OCI-LY1 (cell line): ENCODE results near the gene ARHGEF11.

Experiments
- H2AFZ ChIP-seq: fragments of 200-600 bp; sonication (generic), shearing (Covaris generic); 2 replicates; pipeline ENCODE4 v1.6.0; 2014; ENCODE audit warnings: antibody characterized with exemption, mild to moderate bottlenecking, low read length
- H3F3A ChIP-seq: fragments of 200-600 bp; sonication (generic), shearing (Covaris generic); 2 replicates; pipeline ENCODE4 v1.6.0; 2014; ENCODE audit warnings: mild to moderate bottlenecking, antibody characterized with exemption, low read length, moderate library complexity; ENCODE audit not compliant: insufficient read depth
- H3K27ac ChIP-seq: fragments of 200-600 bp; sonication (generic); 2 replicates; pipeline ENCODE4 v1.5.1; 2014; ENCODE audit warnings: low read length, mixed run types, mild to moderate bottlenecking, low read depth; ENCODE audit not compliant: poor library complexity, severe bottlenecking
- H3K27me3 ChIP-seq: fragments of 200-600 bp; sonication (generic); 2 replicates; pipeline ENCODE4 v1.6.0; 2014; ENCODE audit warnings: antibody characterized with exemption, mild to moderate bottlenecking, low read length, moderate library complexity; ENCODE audit not compliant: insufficient read depth
- H3K36me3 ChIP-seq: fragments of 200-600 bp; sonication (generic); 2 replicates; pipeline ENCODE4 v1.6.1; 2014; ENCODE audit warnings: mild to moderate bottlenecking, antibody characterized with exemption, low read length, moderate library complexity, mixed read lengths; ENCODE audit not compliant: insufficient read depth
- H3K4me1 ChIP-seq: fragments of 200-600 bp; sonication (generic); 2 replicates; pipeline ENCODE4 v1.5.1; 2014; ENCODE audit warnings: mild to moderate bottlenecking, low read length, moderate library complexity; ENCODE audit not compliant: insufficient read depth, severe bottlenecking
- H3K4me2 ChIP-seq: fragments of 200-600 bp; sonication (generic), shearing (Covaris generic); 2 replicates; pipeline ENCODE4 v1.6.1; 2014; ENCODE audit warnings: low read length
- H3K4me3 ChIP-seq: fragments of 200-600 bp; sonication (generic); 2 replicates; pipeline ENCODE4 v1.5.1; 2014; ENCODE audit warnings: low read length, low read depth, mild to moderate bottlenecking, mixed read lengths; ENCODE audit not compliant: poor library complexity, severe bottlenecking
- H3K79me2 ChIP-seq: fragments of 200-600 bp; shearing (Covaris generic); 2 replicates; pipeline ENCODE4 v1.6.1; 2016; ENCODE audit warnings: mixed run types, low read length, mixed read lengths; ENCODE audit not compliant: insufficient read depth
- H3K9ac ChIP-seq: fragments of 200-600 bp; sonication (generic), shearing (Covaris generic); 2 replicates; pipeline ENCODE4 v1.6.1; 2014; ENCODE audit warnings: mild to moderate bottlenecking, low read length, mixed read lengths
- H3K9me2 ChIP-seq: fragments of 200-600 bp; sonication (generic), shearing (Covaris generic); 2 replicates; pipeline ENCODE4 v1.6.1; 2014; ENCODE audit warnings: low read depth, mild to moderate bottlenecking, low read length, mixed read lengths
- H3K9me3 ChIP-seq: fragments of 200-600 bp; shearing (Covaris generic); 2 replicates; pipeline ENCODE4 v1.6.1; 2014; ENCODE audit warnings: low read length, mixed read lengths
- H4K20me1 ChIP-seq: fragments of 200-600 bp; sonication (generic), shearing (Covaris generic); 2 replicates; pipeline ENCODE4 v1.6.0; 2016; ENCODE audit warnings: mild to moderate bottlenecking, low read length; ENCODE audit not compliant: insufficient read depth
- CTCF ChIP-seq: fragments of 200-600 bp; sonication (generic), shearing (Covaris generic); IDR thresholded peaks from 2 replicates; pipeline ENCODE4 v1.5.1; 2017; ENCODE audit warnings: mild to moderate bottlenecking, antibody characterized with exemption, low read length, moderate library complexity, mixed read lengths
- EZH2 ChIP-seq: fragments of 200-600 bp; sonication (generic), shearing (Covaris generic); IDR thresholded peaks from 2 replicates; pipeline ENCODE4 v1.8.0; 2017; ENCODE audit warnings: borderline replicate concordance, mixed run types, mild to moderate bottlenecking, antibody characterized with exemption, low read length, moderate library complexity, mixed read lengths

Gene ARHGEF11

GRCh38 chr1:156958247-156958714 is 87.3 kb downstream of the ARHGEF11 start:
- no peak overlapping the region for H2AFZ ChIP-seq
- H3K9me2 ChIP-seq = no peaks in the 10 kb centered on the region
- no peak overlapping the region for H3K4me3 ChIP-seq
- no peaks in the 10 kb centered on the region for H3K36me3 ChIP-seq
- no peak overlapping the region for H3K4me2 ChIP-seq
- H3K9ac ChIP-seq = no peak overlapping the region
- no peaks in the 10 kb centered on the region for H3F3A ChIP-seq
- 0 out of 2 replicates have a peak, but pooled peaks cover 3% of the 10 kb centered on the region for H3K27me3 ChIP-seq
- no peak for TF ChIP-seq EZH2
- H3K9me3 ChIP-seq = no peaks in the 10 kb centered on the region
- no peaks in the 10 kb centered on the region for H3K79me2 ChIP-seq
- H3K27ac ChIP-seq = no peak overlapping the region
- H3K4me1 ChIP-seq = peaks cover 1% of the 10 kb centered on the region
- no peaks in the 10 kb centered on the region for H4K20me1 ChIP-seq

- Histone ChIP-seq H2AFZ (no peak overlapping the region), H3K9ac (no peak overlapping the region), H3K4me3 (no peak overlapping the region), H4K20me1 (no peaks in the 10 kb centered on the region), H3K79me2 (no peaks in the 10 kb centered on the region), H3K27ac (no peak overlapping the region), H3K36me3 (no peaks in the 10 kb centered on the region), H3K27me3 (0 out of 2 replicates have a peak, but pooled peaks cover 3% of the 10 kb centered on the region), H3K4me1 (no peaks in the 10 kb centered on the region), H3F3A (no peaks in the 10 kb centered on the region), H3K4me2 (no peak overlapping the region), H3K9me3 (no peaks in the 10 kb centered on the region), H3K9me2 (no peaks in the 10 kb centered on the region)
- no peak for TF ChIP-seq CTCF
- no peak for TF ChIP-seq EZH2
These were observed 87.9 kb downstream of the ARHGEF11 start for GRCh38 chr1:156957634-156958033.

GRCh38 chr1:156956333-156956732 is 89.2 kb downstream of the ARHGEF11 start:
- H3K9me3 ChIP-seq = no peaks in the 10 kb centered on the region
- H3F3A ChIP-seq = no peaks in the 10 kb centered on the region
- TF ChIP-seq EZH2 (no peak), CTCF (no peak)
- H3K36me3 ChIP-seq = no peaks in the 10 kb centered on the region
- no peak overlapping the region for H3K9ac ChIP-seq
- no peak overlapping the region for H3K27ac ChIP-seq
- H2AFZ ChIP-seq = no peak overlapping the region
- H4K20me1 ChIP-seq = no peaks in the 10 kb centered on the region
- H3K4me1 ChIP-seq = no peaks in the 10 kb centered on the region
- H3K4me2 ChIP-seq = no peak overlapping the region
- no peaks in the 10 kb centered on the region for H3K79me2 ChIP-seq
- 0 out of 2 replicates have a peak, but pooled peaks cover 9% of the 10 kb centered on the region for H3K27me3 ChIP-seq
- no peak overlapping the region for H3K4me3 ChIP-seq
- H3K9me2 ChIP-seq = no peaks in the 10 kb centered on the region

- Histone ChIP-seq H3K9me2 (no peaks in the 10 kb centered on the region), H3K27me3 (0 out of 2 replicates have a peak, but pooled peaks cover 5% of the 10 kb centered on the region), H3K36me3 (no peaks in the 10 kb centered on the region), H3F3A (no peaks in the 10 kb centered on the region), H3K27ac (no peak overlapping the region), H2AFZ (no peak overlapping the region), H3K4me2 (no peak overlapping the region), H3K79me2 (no peaks in the 10 kb centered on the region), H3K9ac (no peak overlapping the region), H3K9me3 (no peaks in the 10 kb centered on the region), H3K4me1 (no peaks in the 10 kb centered on the region), H3K4me3 (no peak overlapping the region), H4K20me1 (no peaks in the 10 kb centered on the region)
- TF ChIP-seq EZH2 (no peak), CTCF (no peak)
These were observed 92.0 kb downstream of the ARHGEF11 start for GRCh38 chr1:156953571-156953970.
